Osteocyte (in vitro differentiated cells): Measurements from ENCODE around the gene KCNN4. TPM values are rescaled to one million over a fixed set of nuclear protein-coding genes. Genes with fewer than 3 reads are reported as not detected.

ENCODE experiments used
- DNase-seq: peaks from one replicate; pipeline ENCODE4 v3.0.0; 2021; ENCODE audit warnings: mixed read lengths; ENCODE audit not compliant: unreplicated experiment; ENCODE audit errors: extremely low spot score
- H3K27ac Mint-ChIP-seq: one replicate; pipeline ENCODE4 v1.8.0; 2021; ENCODE audit warnings: mild to moderate bottlenecking, mixed read lengths; ENCODE audit not compliant: unreplicated experiment
- H3K27me3 Mint-ChIP-seq: one replicate; pipeline ENCODE4 v1.8.0; 2021; ENCODE audit warnings: mixed read lengths; ENCODE audit not compliant: unreplicated experiment
- H3K36me3 Mint-ChIP-seq: one replicate; pipeline ENCODE4 v1.8.0; 2021; ENCODE audit warnings: mixed read lengths; ENCODE audit not compliant: unreplicated experiment
- H3K4me1 Mint-ChIP-seq: one replicate; pipeline ENCODE4 v1.8.0; 2021; ENCODE audit warnings: mixed read lengths; ENCODE audit not compliant: unreplicated experiment
- H3K4me3 Mint-ChIP-seq: one replicate; pipeline ENCODE4 v1.8.0; 2021; ENCODE audit warnings: mild to moderate bottlenecking, moderate library complexity, mixed read lengths; ENCODE audit not compliant: unreplicated experiment
- H3K9me3 Mint-ChIP-seq: one replicate; pipeline ENCODE4 v1.8.0; 2021; ENCODE audit warnings: mixed read lengths; ENCODE audit not compliant: unreplicated experiment
- total RNA-seq: library from RNA; stranded (reverse); gene quantifications from 2 replicates; pipeline ENCODE4 v1.2.1, GENCODE V29; 2021
- TF ChIP-seq, protein P1 (sequence below): fragments of 200-600 bp; sonication (generic); IDR thresholded peaks from 2 replicates; pipeline ENCODE4 v1.5.0; 2021; ENCODE audit warnings: antibody characterized with exemption, mild to moderate bottlenecking, moderate library complexity

KCNN4 gene
- total RNA-seq, 1 donor from 2014 or later = 0.64 TPM

DNA sequence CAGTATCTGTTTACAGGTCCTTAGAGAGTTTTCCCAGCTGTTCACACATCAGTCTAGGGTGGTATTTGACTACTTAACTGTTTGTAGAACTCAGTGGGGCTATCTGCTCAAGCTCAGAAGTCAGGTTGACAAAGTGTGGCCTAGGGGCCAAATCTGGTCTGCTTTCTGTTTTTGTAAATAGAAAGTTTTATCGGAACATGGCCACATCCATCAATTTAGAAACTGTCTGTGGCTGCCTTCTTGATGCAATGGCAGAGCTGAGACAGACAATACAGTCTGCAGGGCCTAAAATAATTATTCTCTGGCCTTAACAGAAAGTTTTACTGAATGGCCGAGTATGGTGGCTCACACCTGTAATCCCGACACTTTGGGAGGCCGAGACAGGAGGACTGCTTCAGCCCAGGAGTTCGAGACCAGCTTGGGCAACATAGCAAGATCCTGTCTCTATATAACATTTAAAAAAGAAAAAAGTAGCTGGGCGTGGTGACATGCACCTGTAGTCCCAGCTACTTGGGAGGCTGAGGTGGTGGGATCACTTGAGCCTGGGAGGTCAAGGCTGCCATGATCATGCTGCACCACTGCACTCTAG lies 28.4 kb downstream of the KCNN4 start:
- no peaks in the 10 kb centered on the region for H3K9me3 Mint-ChIP-seq
- TF ChIP-seq, protein P1, sequence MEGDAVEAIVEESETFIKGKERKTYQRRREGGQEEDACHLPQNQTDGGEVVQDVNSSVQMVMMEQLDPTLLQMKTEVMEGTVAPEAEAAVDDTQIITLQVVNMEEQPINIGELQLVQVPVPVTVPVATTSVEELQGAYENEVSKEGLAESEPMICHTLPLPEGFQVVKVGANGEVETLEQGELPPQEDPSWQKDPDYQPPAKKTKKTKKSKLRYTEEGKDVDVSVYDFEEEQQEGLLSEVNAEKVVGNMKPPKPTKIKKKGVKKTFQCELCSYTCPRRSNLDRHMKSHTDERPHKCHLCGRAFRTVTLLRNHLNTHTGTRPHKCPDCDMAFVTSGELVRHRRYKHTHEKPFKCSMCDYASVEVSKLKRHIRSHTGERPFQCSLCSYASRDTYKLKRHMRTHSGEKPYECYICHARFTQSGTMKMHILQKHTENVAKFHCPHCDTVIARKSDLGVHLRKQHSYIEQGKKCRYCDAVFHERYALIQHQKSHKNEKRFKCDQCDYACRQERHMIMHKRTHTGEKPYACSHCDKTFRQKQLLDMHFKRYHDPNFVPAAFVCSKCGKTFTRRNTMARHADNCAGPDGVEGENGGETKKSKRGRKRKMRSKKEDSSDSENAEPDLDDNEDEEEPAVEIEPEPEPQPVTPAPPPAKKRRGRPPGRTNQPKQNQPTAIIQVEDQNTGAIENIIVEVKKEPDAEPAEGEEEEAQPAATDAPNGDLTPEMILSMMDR = no peak
- H3K4me1 Mint-ChIP-seq = peaks cover 49% of the 10 kb centered on the region
- no peak overlapping the region for H3K27ac Mint-ChIP-seq
- H3K36me3 Mint-ChIP-seq = peaks cover 24% of the 10 kb centered on the region
- DNase-seq = no peak
- no peaks in the 10 kb centered on the region for H3K27me3 Mint-ChIP-seq
- no peak overlapping the region for H3K4me3 Mint-ChIP-seq

DNA sequence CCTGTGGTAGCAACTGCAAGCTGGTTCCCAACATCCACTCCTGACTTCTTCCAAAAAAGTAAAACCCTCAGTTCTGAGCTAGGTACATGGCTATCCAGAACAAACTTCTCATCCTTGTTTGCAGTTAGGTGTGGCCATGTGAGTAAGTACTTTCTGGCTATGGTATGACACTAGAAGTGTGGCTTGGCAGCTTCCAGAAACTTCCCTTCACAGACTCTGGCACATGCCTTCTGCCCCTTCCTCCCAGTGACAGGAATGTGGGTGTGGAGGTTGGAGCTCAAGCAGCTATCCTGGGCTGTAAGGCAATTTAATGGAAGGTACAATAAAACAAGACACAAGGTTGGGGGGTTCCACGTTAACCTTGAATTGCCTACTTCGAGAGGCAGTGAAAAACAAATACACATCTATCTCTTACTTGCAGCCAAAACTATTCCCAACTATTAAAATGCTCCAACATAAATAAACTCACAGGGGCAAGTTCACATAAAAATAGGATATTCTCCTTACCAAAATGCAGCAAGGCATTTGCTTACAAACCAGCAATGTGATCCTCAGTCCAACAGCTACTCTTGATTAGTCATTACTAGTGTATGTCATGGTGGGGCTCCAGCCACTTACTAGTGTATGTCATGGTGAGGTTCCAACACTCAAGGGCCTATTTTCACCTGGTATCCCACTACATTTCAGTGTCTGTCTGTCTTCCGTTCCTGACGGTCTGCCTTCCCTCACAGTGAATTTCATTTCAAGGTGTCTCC lies 29.1 kb downstream of the KCNN4 start:
- TF ChIP-seq, protein P1 = no peak
- H3K4me1 Mint-ChIP-seq = peaks cover 42% of the 10 kb centered on the region
- DNase-seq = no peak
- H3K36me3 Mint-ChIP-seq = peaks cover 27% of the 10 kb centered on the region
- no peaks in the 10 kb centered on the region for H3K9me3 Mint-ChIP-seq
- H3K27ac Mint-ChIP-seq = peak overlapping the region; percentile 28
- H3K27me3 Mint-ChIP-seq = no peaks in the 10 kb centered on the region
- no peak overlapping the region for H3K4me3 Mint-ChIP-seq

DNA sequence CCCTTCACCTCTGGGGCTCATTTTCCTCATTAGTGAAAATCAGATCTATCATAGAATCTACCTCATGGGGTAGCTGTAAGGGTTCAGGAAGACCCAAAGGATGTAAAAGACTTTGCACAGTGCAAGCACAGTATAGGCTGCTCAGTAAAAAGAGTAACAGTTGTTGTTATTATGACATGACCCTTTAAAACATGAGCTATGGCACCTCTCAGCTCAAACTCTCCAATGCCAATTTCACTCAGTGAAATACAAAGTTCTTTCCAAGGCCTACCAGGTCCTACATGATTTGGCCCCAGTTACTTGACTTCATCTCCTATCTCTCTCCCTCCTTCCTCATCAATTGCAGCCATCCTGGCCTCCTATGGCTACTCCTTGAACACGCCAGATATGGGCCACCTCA lies 30.9 kb downstream of the KCNN4 start:
- DNase-seq = no peak
- Mint-ChIP-seq H3K4me3 (no peak overlapping the region), H3K27me3 (no peaks in the 10 kb centered on the region), H3K27ac (no peak overlapping the region), H3K4me1 (peaks cover 30% of the 10 kb centered on the region), H3K36me3 (peaks cover 39% of the 10 kb centered on the region), H3K9me3 (no peaks in the 10 kb centered on the region)
- TF ChIP-seq, protein P1 = no peak

DNA sequence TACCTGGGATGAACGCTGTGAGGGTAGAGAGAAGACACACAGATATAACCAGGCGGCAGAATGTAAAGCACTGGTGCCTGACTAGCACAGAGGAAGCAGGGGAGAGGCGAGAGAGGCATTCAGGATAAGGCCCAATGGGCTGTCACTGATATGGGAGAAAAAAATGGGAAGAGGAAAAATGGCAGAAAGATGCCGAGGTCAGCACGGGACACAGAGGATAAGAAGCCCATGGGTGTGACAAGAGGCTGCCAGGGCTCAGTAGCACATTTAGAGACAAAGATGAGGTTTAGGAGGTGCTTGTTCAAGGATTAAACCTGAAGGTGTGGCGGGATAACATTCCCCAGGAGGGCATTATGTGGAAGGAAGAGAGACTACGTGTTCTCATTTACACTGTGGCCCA lies 31.6 kb downstream of the KCNN4 start:
- H3K4me3 Mint-ChIP-seq = no peak overlapping the region
- H3K4me1 Mint-ChIP-seq = peaks cover 28% of the 10 kb centered on the region
- no peaks in the 10 kb centered on the region for H3K27me3 Mint-ChIP-seq
- TF ChIP-seq, protein P1 = no peak
- no peaks in the 10 kb centered on the region for H3K9me3 Mint-ChIP-seq
- no peak for DNase-seq
- H3K27ac Mint-ChIP-seq = no peak overlapping the region
- peaks cover 45% of the 10 kb centered on the region for H3K36me3 Mint-ChIP-seq

DNA sequence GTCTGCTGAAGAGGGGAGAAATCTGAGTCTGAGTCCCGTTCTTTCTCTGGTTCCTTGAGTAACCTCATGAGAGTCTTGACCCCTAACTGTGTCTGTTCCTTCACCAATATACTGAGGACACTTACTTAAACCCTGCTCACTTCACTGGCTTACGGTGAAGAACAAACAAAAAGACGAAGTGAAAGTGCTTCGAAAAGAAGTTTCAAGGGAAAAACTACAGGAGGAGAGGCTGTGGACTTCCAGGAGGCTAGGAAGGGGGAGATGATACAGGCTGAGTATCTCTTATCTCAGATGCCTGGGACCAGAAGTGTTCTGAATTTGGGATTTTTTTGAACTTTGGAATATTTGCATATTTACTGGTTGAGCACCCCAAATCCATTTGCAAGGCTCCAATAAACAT lies 32.1 kb downstream of the KCNN4 start:
- DNase-seq = no peak
- no peaks in the 10 kb centered on the region for H3K27me3 Mint-ChIP-seq
- no peak overlapping the region for H3K27ac Mint-ChIP-seq
- TF ChIP-seq, protein P1 = no peak
- H3K36me3 Mint-ChIP-seq = peaks cover 48% of the 10 kb centered on the region
- no peaks in the 10 kb centered on the region for H3K9me3 Mint-ChIP-seq
- peaks cover 23% of the 10 kb centered on the region for H3K4me1 Mint-ChIP-seq
- H3K4me3 Mint-ChIP-seq = no peak overlapping the region
